Measurements from ENCODE around the gene GSTCD.

- no peak for TF ChIP-seq POLR2A (IDR thresholded peaks at IDR 0.05; ENCODE audit: low read depth, low read length)
- no peak for TF ChIP-seq CEBPB (IDR thresholded peaks at IDR 0.05; ENCODE audit: low read depth, low read length)
- TF ChIP-seq MAFK (IDR thresholded peaks at IDR 0.05; ENCODE audit: low read depth, low read length): no peak
- TF ChIP-seq MXI1 (IDR thresholded peaks at IDR 0.05; ENCODE audit: borderline replicate concordance, low read depth, low read length): no peak
- no peak for TF ChIP-seq CTCF (conservative IDR thresholded peaks at IDR 0.05; ENCODE audit: low read depth, low read length)
- TF ChIP-seq SMC3 (IDR thresholded peaks at IDR 0.05; ENCODE audit: low read depth, low read length): no peak
- TF ChIP-seq, protein P1, sequence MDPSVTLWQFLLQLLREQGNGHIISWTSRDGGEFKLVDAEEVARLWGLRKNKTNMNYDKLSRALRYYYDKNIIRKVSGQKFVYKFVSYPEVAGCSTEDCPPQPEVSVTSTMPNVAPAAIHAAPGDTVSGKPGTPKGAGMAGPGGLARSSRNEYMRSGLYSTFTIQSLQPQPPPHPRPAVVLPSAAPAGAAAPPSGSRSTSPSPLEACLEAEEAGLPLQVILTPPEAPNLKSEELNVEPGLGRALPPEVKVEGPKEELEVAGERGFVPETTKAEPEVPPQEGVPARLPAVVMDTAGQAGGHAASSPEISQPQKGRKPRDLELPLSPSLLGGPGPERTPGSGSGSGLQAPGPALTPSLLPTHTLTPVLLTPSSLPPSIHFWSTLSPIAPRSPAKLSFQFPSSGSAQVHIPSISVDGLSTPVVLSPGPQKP (IDR thresholded peaks at IDR 0.05; ENCODE audit: borderline replicate concordance, low read depth, low read length): no peak
- TF ChIP-seq FOS (IDR thresholded peaks at IDR 0.05; ENCODE audit: low read depth, low read length): no peak
- TF ChIP-seq RAD21 (IDR thresholded peaks at IDR 0.05; ENCODE audit: low read length): no peak
- no peak for TF ChIP-seq USF2 (IDR thresholded peaks at IDR 0.05; ENCODE audit: low read depth, low read length)
Measured at GRCh38 chr4:105767579-105767978, 59.0 kb downstream of the GSTCD start.

Measured in IMR-90 (cell line).